CD4-positive, alpha-beta T cell treated with Interferon alpha-2 for 1 hour (primary cell): ENCODE results near the gene PTPRQ.

Experiments
- DNase-seq, 2 donors: peaks; one replicate each; pipeline ENCODE4 v3.0.0-alpha.2; 2020 to 2022

PTPRQ gene

DNA sequence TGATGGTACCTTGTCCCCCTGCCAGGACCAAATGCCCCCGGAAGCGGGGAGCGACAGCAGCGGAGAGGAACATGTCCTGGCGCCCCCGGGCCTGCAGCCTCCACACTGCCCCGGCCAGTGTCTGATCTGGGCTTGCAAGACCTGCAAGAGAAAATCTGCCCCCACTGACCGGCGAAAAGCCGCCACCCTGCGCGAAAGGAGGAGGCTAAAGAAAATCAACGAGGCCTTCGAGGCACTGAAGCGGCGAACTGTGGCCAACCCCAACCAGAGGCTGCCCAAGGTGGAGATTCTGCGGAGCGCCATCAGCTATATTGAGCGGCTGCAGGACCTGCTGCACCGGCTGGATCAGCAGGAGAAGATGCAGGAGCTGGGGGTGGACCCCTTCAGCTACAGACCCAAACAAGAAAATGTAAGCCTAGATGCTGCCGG is 263.8 kb downstream of the PTPRQ start:
- DNase-seq = no peak

DNA sequence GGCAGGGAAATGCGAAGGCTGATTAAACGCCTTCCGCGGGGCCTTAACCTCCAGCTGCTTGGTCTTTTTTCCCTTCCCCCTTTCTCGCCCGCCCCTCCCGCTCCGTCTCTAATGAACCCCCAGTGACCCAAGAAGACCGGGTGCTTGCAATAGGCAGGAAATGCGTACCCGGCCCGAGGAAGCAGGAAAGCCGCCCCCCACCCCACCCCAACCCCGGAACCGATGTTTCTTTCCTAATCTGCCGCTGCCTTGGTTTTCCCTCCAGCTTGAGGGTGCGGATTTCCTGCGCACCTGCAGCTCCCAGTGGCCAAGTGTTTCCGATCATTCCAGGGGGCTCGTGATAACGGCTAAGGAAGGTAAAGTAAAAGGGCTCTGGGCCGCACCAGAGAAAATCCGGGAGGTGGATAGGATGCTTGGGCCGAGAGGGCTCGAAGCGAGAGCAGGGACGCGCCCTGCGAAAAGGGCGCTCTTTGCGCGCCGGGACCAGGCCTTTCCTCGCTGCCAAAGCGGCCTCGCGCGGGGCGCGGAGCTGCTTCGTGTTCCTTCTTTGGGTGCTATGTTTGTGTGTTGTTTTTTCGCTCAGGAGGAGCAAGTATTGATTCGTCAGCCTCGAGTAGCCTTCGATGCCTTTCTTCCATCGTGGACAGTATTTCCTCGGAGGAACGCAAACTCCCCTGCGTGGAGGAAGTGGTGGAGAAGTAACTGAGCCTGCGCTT is 264.4 kb downstream of the PTPRQ start:
- no peak for DNase-seq

DNA sequence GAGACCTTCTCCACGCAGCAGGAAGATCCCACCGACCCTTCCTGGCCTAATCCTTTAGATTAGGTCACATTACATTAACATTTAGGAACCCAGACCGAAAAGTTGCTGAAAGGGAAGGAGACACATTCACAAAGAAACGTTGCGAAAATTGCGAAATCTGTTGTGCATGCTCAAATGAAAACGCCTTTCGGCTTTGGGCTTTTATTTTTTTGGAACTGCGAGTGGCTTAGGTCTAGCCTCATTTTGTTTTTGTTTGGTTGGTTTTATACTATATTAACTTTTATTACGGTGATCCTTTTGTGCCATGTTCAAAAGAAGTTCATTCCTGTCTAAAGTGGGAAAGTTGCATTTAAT is 264.9 kb downstream of the PTPRQ start:
- no peak for DNase-seq

DNA sequence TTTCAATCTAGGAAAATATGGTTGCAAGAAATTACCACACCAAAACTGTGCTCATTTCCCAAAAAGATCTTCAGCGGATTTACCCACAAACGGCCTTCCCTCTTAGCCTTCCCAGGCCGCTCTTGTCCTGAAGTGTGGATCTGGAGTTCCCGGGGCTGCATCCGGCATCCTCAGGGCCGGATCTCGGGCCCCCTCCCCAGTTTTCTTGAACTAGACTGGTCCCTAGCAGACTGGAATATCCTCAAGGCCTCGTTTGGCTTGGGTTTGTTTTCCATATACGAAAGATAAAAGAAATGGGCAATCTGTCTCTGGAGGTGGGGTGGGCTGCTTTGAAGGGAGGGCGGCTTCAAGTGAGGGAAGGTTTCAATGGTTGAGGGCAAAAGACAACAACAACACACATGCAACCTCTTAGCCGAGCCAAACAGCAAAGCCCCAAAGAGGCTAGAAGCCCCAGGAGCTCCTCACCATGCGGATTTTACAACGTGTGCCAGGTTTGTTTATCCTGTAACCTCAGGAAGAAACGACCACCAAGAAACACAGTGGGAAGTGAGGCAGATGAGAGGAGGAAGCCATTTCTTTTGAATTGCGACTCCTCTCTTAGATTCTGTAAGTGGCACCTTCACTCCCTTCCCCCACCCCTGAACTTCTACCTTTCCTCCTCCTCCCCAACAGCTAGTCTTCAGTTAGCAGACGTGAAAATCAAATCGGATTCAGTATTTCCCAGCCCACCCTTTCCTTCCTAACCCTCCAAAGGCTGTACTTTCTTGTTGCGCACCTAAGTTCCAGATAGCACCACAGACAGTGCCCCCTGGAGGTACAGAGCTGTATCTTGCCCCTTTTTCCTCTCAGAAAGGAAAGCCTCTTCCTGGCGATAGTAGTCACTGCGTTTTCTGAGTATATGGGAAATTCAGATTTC is 266.0 kb downstream of the PTPRQ start:
- DNase-seq = no peak

DNA sequence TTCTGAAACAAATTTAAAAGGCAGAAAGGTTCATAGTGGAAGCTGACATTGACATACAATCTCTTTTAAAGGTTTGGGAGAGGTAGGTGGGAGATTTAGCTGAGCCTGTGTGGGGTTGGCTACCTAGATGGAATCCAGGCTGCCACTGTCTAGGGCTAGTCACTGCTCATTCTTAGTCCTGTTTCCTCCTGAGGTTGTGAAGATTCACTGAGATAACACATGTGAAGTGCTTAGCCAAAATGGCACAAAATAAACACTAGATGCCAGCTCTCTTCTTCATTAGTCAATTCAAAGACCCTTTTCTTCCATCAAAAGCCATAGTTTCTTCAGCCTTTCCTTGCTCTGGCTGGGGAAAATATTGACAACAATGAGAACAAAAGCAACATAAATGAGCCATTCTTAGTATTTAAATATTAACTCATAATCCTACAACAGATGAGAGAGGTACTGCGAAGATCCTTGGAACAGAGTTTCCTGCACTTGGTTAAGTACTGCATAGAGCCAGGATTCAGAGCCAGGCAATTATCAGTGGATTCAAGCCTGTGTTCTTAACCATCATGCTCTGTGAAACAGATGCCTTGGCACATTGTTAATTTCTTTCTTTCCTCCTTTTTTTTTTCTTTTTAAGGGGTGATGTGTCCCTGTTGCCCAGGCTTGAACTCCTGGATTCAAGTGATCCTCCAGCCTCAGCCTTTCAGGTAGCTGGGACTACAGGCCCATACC is 266.9 kb downstream of the PTPRQ start:
- DNase-seq = no peak

DNA sequence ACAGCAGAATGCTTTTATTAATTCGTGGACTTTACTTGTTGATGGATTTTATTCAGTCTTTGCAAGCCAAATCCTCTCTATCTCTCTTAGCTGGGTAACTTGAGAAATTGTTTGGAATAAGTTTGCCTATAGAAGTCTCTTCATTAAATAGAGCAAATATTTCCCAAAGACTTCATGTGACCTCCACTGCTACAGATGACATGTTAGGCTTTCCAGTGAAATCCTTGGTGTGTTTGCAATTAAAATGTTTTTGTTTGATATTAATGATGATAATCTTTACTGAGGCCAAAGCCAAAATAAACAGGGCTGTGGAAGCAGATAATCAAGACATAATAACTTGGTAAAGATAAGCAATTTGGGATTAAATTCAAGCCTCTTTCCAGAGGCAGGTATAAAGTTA is 267.8 kb downstream of the PTPRQ start:
- no peak for DNase-seq

DNA sequence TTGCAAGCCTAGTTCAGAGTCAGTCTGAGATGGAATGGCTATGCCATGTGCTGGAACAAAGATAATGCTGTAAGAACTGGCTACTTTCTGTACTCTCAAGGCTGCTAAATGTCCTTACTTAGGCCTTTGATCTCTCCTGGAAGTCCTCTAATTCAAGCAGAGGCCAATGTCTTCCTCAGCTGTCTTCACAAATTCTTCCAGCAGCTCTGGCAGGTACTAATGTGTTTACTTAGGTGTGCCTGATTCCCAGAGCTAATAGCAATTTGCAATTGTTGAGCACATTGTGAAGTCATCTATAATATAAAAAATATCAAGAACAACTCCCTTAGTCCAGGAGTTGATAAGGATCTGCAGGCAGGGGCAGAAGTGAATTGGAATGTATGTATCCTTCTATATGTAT is 268.8 kb downstream of the PTPRQ start:
- no peak for DNase-seq

DNA sequence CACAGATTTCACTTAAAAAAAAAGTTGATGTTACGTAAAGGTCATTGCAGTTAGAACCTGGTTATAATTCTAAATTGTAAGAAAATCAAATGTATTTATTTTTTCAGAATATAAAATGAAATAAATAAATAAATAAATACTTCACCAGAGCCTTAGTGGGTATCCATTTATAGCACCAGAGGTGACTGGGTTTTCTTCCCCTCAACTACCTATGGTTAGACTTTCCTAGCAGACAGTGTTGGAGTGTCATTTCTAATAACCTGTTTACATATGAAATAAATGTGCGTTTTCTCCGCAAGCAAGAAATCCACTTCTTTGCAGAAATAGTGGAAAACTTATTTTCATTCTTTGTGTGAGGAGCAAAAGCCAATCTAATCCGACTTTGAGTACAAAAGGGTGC is 269.4 kb downstream of the PTPRQ start:
- no peak for DNase-seq

DNA sequence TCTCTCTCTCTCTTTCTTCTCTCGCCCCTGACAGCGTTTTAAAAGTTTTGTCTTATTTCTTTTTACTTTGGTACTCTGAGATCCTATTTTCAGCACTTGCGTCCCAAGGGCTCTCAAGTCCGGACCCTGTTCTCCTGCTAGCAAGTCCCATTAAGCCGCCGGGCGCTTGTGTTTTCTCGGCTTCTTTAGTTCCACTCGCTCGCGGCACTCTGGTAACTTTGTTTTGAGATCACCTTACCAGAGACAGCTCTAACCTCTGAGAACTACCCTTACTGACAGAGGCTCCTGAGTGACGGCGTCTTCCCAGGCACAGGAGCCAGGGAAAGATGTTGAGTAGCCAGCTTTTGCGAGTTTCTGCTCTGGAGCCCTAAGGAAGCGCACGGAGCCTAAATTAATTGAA is 270.0 kb downstream of the PTPRQ start:
- no peak for DNase-seq

DNA sequence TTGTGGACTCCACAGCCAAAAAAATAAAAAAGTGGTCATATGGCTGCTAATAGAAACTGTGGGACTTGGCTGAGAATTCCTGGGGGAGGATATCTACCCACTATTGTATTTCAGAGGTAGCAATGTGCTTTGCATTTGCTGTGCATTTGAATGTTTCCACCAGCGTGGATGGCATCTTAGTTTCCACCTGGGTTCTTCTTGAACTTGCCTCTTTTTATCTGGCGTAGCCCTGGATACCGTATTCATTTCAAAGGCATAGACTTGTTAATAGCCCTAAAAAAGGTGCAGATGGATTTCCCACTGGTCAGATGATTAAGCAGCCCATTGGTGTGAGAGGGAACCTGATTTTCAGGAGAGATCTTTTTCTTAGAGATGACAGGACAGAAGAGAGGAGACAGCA is 270.8 kb downstream of the PTPRQ start:
- DNase-seq = no peak

DNA sequence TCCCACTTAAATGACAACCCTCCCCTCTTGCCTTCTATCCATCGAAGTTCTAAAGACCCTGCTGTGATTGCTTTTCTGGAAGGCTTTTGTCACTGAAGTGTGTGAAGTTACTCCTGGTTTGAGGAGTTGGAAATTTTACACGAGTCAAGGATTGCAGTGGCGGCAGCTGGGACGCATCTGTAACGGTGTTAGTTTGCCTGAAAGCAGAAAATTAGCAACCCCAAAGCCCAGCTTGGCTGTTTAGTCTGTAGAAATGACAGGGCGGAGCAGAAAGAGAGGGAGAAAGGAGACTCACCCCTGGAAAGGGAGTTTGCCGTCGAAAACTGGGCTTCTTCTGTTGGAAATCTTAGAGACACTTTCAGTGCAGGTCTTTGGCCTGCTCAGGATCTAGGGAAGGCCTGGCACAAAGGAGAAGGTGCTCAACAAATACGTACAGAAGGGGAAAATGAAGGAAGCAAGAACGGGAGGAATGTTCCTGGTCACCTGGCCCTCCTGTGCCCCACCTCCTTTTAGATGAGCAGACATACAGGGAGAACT is 271.7 kb downstream of the PTPRQ start:
- DNase-seq = no peak

DNA sequence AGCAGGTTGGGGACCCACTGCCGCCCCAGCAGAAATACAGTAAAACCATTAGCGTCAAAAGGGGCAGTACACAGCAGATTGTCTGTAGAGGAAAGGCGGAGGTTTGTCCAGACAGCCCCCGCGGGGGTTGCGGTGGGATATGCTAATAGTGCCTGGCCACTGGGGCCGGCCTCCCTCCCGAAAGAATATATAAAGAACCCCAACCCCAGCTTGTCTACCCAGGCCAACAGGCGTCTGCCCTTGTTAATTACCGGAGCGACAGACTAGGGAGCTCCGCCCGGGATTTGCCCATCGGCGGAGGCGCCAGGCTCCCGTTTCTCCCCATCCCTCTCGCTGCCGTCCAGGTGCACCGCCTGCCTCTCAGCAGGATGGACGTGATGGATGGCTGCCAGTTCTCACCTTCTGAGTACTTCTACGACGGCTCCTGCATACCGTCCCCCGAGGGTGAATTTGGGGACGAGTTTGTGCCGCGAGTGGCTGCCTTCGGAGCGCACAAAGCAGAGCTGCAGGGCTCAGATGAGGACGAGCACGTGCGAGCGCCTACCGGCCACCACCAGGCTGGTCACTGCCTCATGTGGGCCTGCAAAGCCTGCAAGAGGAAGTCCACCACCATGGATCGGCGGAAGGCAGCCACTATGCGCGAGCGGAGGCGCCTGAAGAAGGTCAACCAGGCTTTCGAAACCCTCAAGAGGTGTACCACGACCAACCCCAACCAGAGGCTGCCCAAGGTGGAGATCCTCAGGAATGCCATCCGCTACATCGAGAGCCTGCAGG is 272.8 kb downstream of the PTPRQ start, which contains the start of gene MYF5:
Gene MYF5, plus strand, starts transcription at position 217 of the 774 bp plus-strand sequence. Its CDS starts 152 bp downstream, at position 369.
- DNase-seq = no peak

DNA sequence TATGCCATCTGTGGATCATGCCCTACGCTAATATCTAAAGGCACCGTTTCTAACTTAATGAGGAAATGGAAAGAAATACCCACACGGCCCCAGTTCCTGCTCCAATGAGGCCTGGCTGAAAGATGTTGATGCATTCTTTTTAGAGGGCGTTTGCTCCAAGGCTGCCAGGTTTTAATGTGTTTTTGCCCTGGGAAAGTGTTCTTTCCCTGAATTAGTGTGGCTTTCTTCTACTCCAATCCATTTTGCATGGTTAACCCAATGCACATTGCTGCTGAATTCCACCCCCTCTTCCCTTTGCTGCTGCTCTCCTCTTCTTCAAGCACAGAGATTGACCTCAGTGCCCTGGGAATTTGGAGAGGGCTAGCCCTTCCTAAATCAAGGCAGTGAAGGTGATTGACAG is 273.8 kb downstream of the PTPRQ start:
- no peak for DNase-seq

DNA sequence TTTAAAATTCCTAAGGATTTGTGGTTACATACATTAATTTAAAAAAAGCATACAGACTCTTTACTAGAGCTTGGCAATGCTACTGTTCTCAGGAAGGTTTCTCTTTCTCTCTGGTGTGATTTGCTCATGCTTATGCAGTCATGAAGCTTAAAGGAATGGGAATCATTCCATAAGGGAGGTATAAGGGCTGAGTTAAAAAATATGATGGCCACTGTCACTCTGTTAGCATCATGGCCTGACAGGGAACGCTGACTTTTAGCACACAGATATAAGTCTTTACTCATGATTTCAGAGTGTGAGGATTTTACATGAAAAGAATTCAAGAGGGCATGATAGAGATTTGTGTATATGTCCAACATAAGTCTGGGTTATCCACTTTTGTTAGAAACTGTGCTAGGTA is 276.5 kb downstream of the PTPRQ start:
- DNase-seq = no peak

DNA sequence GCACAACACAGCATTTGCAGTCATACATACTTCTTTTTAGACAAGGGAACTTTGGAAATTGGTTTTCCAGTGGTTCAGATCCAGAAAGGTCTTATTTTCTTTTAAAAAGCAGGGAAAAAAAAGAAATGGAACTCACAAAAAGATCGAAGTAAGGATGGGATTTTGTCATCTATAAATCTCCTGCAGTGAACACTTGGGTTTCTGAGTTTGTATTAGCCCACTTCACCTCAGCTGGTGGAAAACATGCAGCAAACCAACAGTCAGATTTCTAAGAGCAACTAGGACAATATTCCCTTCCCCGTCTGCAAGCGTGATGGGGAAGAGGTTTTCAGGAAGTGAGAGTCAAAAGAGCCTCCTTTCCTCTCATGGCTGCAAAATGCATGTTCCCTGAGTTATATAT is 277.3 kb downstream of the PTPRQ start:
- no peak for DNase-seq
